Kasumi-1 (cell line): ENCODE measurements around the gene NFIX.

Experiments
- DNase-seq, 2 experiments: peaks; one replicate each; lab custom pipeline; 2025; lab: John Stamatoyannopoulos, UW

The NFIX gene

DNA sequence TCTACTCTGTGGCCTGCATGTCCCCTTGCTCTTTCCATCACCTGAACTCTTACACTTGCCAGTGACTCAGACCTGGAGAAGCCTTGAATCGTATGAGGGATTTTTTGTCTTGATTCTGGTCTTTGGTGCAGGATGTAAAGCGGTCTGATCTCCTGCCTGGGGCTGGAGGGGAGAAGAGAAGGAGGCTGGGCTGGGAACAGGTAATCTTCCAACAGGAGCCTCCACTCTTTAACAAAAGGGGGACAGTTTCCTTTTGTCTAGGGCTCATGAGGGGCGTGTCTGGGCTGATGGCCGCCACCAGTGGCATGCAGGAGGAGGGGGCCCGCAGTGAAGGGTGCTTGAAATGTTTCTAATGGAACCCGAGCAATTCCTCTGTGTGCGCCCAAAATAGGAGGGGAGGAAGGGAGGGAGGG lies 24.7 kb downstream of the NFIX start:
- DNase-seq = no peak

DNA sequence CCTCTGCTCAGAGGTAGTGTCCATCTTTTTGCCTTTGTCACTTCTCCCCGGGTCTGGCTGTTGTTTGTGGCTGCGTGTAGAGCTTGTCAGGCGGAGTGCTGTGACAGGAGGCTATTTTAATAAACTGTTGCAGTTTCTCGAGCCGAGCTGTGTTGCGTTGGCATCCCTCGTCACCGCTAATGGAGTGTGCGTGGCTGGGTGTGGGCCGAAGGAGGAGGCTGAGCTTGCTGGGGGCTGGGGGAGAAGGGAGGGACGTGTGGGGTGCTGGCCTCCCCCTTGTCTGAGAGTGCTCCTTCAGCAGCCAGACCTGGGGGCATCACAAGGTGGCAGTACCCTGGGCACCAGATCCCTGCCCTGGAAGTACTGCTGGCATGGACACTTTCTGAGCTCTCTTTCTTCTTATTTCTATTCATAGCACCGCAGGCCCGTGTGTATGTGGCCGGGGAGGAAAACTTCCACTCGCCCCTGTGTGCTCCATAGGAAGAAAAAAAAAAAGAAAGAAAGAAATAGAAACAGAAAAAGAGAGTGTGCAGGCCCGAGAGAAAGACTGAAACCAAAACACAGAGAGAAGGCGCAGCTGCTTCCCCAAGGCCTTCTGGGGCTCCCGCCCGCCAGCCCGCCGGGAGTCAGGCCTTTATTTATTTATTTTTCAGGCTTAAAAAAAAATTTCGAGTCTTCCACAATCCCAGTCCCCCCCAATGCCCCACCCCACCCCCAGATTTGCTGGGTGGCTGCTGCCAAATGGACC lies 27.0 kb downstream of the NFIX start:
- DNase-seq = peak; percentile 62 to 67

DNA sequence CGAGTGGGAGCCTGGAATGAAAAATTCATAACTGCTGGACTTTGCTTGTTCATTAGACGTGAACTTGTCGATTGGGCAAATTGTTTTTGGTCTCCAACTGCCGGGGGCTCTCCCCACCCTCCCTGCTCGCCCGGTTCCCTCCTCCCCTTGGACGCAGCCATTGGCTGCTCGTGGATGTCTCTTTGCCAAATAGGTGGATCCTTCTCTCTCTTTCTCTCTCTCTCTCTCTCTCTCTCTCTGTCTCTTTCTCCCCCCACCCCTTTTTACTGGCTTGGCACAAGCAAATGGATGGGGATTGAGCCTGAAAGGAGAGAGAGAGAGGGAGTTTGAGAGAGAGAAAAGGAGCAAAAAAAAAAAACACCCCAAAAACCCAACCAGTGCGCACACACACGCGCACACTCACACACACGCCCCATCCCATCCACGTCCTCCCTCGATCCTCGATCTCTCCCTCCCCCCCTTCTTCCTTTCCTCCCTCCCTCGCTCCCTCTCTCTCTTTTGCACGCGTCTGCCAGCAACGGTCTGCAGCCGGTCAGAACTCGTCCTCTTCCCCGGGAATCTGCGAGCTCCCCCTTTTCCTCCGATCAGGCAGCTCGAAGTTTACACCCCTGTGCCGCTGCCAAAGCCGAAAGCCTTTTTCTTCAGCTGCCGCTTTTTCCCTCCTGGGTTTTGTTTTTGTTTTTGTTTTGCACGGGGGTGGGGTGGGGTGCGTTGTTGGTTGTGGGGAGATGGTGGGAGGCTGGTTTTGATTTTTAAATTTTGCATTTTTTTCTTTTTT lies 27.8 kb downstream of the NFIX start:
- peak; percentile 75 to 85 for DNase-seq

DNA sequence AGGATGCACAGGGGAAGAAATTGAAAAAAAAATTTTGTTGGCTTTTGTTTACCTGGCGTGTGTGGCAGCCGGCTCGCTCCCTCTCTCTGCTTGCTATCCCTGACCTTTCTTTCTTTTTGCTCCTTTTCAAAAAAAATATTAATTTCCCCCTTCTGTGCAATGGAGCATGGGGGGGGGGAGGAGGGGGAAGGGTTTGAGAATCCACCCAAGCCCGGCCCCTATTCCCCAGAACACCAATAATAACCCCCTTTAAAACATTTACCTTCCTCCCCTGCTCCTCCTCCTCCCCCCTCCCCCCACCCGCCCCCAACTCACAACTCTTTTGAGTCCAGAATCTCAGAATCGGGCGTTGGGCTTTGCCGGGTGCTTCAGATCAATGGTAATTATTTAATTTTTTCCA lies 28.4 kb downstream of the NFIX start:
- DNase-seq = peak in 1 of 2 experiments; percentile 8

DNA sequence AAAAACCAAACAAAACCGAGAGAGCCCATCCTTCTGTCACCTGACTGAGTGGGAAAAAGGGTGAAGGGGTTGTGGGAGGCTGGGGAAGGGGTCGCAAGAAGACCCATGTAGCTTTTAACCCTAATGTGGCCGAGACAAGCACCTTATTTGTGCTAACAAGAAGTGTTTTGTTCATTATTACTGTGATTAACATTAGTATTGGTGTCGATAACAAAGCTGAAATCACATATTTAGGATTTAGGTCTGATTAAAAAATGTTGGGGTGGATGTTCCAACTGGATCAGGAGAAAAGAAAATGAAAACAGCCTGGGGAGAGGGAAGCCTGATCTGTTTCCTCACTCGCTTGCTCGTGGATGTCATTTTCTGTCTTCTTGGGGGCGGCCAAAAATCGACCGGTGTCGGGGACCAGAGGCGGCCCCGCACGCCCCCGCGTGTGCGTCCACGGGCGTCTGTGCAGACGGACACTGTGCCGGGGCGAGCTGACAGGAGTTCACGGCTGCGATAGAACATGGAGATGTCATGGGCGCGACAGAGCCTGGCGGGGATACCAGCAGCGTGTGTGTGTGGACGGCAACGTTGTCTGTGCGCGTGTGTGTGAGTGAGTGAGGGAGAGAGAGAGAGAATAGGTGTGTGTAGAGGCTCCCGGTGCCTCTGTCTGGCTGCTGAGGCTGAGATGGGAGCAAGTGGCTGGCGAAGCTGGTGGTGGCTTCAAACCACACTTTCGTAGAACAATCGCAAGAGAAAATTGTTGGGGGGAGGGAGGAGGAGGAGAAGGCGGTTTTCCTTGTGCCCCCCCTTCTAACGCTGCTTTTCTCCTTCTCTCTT lies 29.1 kb downstream of the NFIX start:
- no peak for DNase-seq

DNA sequence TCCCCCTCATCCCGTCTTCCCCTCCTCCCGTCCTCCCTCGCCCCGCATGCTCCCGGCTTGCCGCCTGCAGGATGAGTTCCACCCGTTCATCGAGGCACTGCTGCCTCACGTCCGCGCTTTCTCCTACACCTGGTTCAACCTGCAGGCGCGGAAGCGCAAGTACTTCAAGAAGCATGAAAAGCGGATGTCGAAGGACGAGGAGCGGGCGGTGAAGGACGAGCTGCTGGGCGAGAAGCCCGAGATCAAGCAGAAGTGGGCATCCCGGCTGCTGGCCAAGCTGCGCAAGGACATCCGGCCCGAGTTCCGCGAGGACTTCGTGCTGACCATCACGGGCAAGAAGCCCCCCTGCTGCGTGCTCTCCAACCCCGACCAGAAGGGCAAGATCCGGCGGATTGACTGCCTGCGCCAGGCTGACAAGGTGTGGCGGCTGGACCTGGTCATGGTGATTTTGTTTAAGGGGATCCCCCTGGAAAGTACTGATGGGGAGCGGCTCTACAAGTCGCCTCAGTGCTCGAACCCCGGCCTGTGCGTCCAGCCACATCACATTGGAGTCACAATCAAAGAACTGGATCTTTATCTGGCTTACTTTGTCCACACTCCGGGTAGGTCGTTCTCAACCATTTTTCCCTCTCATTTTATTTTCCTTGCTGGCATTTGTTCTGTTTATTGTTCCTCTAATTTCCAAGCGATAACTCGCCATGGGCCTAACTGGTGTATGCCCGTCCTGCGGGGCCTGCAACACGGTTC lies 29.8 kb downstream of the NFIX start:
- no peak for DNase-seq

DNA sequence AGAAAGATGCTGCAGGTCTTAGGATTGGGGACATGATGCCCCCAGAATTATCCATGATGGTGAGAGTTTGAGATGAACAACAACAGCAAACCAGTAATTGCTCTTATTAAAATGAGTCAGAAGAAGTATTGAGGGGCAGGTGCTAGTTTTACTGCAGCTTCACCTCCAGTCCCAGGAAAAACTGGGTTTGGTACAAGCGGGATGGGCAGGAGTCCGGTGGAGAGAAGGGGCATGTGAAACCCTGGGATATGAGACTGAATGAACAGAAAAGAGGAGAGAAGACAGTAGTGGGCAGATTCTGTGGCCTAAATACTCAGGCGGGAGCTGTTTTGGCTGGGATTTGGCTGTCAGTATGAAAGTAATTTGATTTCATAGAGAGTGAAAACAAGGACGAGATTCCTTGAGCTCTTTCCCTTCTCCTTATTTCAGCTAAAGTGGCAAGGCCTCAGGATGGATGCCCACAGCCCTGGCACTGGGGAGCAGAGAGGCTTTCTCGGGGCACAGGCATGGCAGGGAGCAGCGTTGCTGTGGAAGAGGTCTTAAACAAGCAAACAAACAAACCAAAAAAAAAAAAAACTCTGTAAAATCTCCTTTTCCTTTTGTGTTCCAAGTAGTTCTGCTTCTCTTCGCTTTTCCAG lies 30.7 kb downstream of the NFIX start:
- no peak for DNase-seq

DNA sequence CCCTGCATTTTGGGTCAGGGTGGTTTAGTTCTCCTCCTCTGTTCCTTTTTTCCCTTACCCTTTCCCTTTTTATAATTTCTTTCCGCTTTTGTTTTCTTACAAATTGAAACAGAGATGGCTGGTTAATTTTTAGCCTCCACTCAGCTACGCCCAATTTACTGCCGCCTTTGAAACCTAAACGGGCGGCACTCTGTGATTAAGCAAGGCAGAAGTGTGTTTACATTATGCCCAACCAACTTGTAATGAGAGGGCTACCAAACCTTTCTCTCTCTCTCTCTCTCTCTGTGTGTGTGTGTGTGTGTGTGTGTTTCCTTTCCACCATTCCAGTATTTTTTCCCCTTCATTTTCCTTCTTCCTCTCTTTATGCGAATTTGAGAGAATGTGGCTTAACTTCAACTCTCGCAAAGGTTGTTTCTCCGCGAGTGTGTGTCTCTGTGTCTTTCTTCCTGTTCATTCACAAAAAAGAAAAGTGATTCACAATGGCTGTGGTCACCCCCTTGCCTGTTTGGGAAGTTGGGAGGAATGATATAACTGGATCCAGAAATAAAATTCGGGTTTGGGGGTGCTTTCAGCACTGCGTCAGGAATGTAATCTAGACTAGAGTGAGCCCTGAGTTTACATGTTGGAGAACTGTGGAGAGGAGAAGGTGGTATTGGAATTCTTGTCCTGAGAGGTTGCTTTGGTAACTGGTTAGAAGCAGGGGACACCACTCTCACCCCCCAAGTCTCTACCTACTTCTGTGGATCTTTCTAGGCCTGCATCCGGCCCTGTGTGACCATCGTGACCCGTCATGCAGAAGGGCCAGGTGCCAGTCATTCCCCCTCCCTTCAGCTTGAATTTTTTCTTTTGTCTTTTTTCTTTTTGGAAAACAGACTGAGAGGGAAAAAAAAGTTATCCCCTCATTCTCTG lies 31.4 kb downstream of the NFIX start:
- no peak for DNase-seq

DNA sequence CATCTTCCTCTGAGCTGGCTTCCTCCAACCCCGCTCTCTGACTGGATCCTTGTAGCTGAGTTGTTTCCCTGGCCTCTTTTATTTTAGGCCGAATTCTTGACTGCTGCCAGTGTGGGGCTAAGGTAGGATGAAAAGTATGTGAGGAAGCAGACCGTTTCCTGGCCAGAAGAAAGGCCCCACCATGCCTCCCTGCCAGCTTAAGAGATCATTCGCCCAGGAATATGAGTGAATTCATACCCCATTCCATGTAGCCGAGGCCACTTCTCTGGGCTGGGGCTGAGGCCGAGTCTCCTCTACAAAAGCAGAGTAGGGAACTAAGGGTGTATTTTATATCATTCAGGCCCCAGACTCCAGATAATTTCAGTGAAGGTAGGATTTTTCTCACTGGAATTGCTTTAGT lies 32.3 kb downstream of the NFIX start:
- no peak for DNase-seq

DNA sequence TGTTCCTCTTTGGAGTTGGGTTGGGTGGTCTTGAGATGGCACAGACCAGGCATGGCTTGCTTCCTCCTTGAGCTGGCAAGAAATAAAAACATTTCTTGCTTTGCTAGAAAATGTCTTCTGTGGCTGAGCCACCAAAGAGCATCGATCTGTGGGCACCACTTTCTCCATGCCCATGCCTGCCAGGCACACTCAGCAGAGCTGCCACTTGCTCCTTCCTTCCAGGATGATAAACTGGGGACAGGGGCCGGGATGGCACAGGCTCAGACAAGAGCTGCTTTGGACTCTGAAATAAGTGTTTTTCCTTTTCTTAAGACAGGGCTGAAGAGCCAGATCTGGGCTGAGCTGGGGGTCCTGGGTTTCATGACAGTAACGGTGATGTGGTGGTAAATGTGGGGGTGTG lies 32.8 kb downstream of the NFIX start:
- no peak for DNase-seq

DNA sequence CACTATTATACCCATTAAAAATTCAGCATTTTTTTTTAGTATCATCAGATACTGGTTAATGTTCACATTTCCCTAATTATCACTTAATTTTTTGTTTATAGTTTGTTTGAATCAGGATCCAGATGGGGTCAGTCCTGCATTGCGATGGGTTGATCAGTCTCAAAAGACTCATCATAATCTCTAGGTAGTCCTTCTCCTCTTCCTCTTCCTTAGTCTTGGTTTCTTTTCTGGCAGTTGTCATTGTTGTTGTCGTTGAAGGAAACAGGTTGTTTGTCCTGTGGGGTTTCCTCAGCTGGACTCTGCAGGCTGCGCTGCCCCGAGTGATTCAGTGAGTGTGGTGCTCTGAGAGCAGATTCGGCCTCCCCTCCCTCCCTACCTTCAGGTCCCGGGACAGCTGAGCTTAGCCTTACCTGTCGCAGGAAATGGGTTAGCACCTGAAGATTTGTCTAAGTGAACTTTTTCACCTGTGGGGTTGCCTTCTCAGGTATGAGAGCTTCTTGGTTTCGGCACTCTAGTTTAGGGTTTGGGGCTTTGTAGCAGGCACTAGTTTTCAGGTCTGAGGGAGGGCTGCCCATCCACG lies 34.1 kb downstream of the NFIX start:
- DNase-seq = no peak

DNA sequence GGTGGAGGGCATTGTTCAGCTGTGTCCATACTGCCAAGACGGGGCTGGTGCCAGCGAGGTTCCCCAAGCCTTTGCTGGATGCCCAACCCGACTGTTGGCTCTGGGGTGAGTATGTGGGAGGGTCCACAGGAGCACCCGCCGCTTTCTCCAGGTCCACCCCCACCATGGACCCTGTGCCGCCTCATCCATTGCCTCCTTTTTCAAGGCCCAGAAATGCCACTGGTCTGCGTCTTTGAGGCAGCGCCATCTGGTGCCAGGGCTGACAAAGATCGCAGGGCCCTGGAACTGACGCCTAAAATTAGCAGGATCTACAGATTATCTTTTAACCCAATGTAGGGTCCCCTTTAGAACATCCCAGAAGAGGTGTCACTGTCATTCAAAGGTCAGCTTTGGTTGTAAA lies 34.6 kb downstream of the NFIX start:
- peak; percentile 15 to 46 for DNase-seq

DNA sequence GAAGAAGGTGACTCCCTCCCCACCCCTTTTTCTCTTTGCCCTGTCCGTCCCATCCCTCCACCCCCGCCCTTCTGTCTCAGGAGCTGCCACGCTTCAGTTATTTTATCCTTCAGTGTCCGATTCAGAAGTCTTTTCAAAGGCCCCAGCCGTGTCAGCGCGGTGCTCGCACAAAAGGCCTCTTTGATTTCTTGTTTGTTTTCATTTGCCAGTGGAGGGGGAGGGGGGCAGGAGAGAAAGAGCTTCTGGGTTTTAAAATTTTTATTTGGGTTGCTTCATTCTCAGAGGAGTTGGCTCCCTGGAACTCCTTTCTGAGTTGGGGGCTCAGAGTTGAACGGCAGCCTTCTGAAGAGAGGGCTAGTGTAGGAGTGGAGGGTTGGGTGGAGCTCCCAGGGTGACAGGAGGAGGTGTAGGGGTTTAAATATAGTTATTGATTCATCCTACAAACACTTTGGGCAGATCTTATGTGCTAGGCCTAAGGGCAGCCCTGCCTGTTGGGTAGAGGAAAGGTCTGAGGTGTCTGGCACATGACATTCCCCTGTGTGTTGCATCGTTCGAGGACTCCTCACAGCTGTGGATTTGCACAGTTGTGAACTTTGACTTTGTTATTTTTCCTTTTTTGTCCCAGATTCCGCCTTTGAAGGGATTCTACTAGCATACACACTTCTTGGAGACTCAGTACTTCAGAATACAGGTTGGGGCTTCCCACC lies 36.8 kb downstream of the NFIX start:
- no peak for DNase-seq

DNA sequence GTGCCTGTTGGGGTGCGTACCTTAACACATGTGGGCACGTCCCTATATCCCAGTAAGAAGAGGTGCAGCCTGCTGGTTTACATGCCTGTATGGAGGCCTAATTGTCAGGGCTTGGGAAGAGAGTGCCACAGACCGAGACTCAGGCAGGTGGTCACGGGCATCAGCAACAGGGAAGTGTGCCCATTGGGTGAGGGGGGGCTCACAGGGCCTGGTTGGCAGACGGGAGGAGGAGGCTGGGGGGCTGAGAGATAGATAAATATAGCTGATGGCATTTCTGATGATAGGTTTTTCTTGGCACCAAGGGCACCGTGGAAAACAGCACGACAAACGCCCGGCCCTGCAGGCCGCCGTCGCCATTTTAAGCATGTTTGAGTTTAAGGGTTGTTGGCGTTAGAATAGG lies 37.6 kb downstream of the NFIX start:
- DNase-seq = no peak

DNA sequence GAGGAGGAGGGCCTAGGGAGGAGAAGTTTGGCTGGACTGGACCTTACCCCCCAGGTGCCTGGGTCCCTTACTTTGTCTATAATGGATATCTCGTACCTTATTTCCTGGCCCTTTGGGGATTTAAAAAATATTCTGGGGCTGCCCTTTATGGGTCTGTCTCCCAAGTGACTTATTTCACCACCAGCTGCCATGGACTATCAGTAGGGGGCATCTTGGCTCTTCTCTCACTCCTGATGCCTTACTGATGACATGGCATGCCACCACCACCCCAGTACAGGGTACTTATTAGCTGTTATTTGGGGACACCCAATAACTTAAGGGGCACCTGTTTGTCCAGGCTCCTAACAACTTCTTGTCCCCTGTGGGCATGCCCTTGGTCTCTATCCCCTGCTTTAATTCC lies 38.0 kb downstream of the NFIX start:
- peak in 1 of 2 experiments; percentile 15 for DNase-seq

DNA sequence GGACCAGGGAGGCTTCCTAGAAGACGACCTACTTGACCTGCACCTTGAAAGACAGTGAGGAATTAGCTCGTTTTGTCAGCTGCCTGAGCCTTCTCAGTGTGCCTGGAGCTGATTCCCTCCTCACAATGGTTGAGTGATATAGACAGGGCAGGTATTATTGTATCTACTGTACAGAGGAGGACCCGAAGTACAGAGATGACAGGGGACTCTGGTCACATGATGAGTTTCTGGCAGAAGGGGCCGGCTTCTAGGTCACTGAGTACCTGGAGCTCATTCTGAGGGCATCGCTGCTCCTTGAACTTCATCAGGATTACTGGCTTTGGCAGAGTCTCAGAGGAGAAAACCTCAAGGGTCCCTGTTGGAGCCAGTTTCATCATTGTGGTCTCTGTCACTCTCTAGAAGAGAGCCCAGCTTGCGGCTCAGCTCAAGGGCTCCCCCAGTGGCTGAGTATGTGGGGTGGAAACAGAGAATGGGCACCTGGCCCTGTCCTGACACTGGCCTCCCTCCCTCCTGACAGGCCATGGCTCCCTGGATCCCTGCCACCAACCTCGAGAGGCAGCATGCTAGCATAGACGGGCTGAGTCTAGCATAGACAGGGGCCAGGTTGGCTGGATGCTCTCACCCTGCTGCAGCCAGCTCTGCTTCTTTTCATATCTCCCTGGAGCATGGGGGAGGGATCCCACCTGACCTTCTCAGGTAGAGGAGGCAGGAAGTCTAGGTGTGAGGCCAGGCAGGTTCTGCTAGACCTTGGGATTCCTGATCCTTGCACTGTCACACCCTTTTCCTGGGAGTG lies 38.7 kb downstream of the NFIX start:
- peak; percentile 42 to 53 for DNase-seq

DNA sequence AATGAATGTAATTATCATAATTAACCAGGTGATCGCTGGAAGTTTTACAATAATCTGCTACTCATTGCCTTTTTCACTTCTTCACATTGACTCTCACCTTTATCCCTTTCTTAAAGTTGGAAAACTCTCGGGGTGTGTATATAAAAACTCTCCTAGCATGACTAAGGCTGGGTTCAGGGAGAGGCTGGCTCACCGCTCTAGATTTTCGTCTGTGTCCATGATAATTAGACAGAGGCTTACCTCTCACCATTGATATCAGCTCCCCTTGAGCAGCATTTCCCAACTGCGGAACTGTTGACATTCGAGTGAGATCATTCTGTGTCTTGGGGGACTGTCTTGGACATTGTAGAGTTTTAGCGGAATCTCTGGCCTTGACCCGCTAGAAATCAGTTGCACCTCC lies 39.4 kb downstream of the NFIX start:
- DNase-seq = no peak

DNA sequence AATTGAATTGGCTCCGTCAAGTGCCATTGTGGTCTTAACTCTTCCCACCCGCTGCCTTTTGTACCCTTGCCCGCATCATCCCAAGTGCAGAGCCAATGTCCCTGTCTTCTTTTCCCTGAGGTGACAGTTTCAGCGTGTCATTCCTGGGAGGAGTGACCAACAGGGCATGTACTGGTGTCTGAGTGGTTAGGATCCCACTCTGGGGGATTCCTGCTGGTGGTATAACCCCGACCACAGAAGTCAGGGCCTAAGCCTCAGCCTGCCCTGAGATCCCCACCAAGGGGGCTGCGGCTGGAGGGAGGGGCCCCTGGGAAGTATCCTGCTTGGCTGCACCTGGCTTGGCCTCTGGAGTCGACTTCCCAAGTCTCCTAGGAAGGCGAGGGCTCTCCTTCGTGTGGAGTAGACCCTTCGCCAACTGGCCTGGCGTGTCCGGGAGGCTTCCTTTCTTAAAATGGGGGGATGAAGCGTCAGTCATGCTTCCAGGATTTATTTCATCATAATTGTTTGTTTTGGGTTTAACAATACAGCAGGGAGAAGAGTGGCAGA lies 40.6 kb downstream of the NFIX start:
- no peak for DNase-seq
